Osteocyte (in vitro differentiated cells): ENCODE data around the gene CETP. TPM values are rescaled to one million over a fixed set of nuclear protein-coding genes. Genes with fewer than 3 reads are reported as not detected.
A peak's percentile ranks its signal among the peaks of the same experiment; 100 is the strongest.
"Not testable (repeated sequence)": the region's sequence is repeated elsewhere in the genome, so short reads cannot be mapped to it uniquely, and the experiment has no call there.

Experiments used
- DNase-seq: peaks from one replicate; pipeline ENCODE4 v3.0.0; 2021; ENCODE audit warnings: mixed read lengths; ENCODE audit not compliant: unreplicated experiment; ENCODE audit errors: extremely low spot score
- H3K27ac Mint-ChIP-seq: one replicate; pipeline ENCODE4 v1.8.0; 2021; ENCODE audit warnings: mild to moderate bottlenecking, mixed read lengths; ENCODE audit not compliant: unreplicated experiment
- H3K27me3 Mint-ChIP-seq: one replicate; pipeline ENCODE4 v1.8.0; 2021; ENCODE audit warnings: mixed read lengths; ENCODE audit not compliant: unreplicated experiment
- H3K36me3 Mint-ChIP-seq: one replicate; pipeline ENCODE4 v1.8.0; 2021; ENCODE audit warnings: mixed read lengths; ENCODE audit not compliant: unreplicated experiment
- H3K4me1 Mint-ChIP-seq: one replicate; pipeline ENCODE4 v1.8.0; 2021; ENCODE audit warnings: mixed read lengths; ENCODE audit not compliant: unreplicated experiment
- H3K4me3 Mint-ChIP-seq: one replicate; pipeline ENCODE4 v1.8.0; 2021; ENCODE audit warnings: mild to moderate bottlenecking, moderate library complexity, mixed read lengths; ENCODE audit not compliant: unreplicated experiment
- H3K9me3 Mint-ChIP-seq: one replicate; pipeline ENCODE4 v1.8.0; 2021; ENCODE audit warnings: mixed read lengths; ENCODE audit not compliant: unreplicated experiment
- CTCF ChIP-seq: fragments of 200-600 bp; sonication (generic); IDR thresholded peaks from 2 replicates; pipeline ENCODE4 v1.5.0; 2021; ENCODE audit warnings: antibody characterized with exemption, mild to moderate bottlenecking, moderate library complexity
- total RNA-seq: library from RNA; stranded (reverse); gene quantifications from 2 replicates; pipeline ENCODE4 v1.2.1, GENCODE V29; 2021

The CETP gene
- total RNA-seq, 1 donor from 2014 or later, result not detected

GRCh38 chr16:56990407-56991286 lies 28.9 kb downstream of the CETP start:
- Mint-ChIP-seq H3K36me3 (no peaks in the 10 kb centered on the region), H3K9me3 (no peaks in the 10 kb centered on the region), H3K27me3 (no peaks in the 10 kb centered on the region), H3K4me3 (peak overlapping the region; percentile 98), H3K4me1 (peaks cover 47% of the 10 kb centered on the region), H3K27ac (peak overlapping the region; percentile 47)
- no peak for DNase-seq
- no peak for TF ChIP-seq CTCF

DNA sequence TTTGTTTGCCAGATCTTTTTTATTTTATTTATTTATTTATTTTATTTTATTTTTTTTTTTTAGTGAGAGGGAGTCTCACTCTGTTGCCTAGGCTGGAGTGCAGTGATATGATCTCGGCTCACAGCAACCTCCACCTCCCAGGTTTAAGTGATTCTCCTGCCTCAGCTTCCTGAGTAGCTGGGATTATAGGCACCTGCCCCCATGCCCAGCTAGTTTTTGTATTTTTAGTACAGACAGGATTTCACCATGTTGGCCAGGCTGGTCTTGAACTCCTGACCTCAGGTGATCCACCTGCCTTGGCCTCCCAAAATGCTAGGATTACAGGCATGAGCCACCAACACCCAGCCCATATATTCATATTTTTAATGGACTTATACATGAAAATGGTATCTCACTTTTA lies 30.7 kb downstream of the CETP start:
- H3K36me3 Mint-ChIP-seq, DNase-seq, H3K9me3 Mint-ChIP-seq, H3K27ac Mint-ChIP-seq, H3K27me3 Mint-ChIP-seq, H3K4me3 Mint-ChIP-seq: not testable (repeated sequence)
- peaks cover 43% of the 10 kb centered on the region for H3K4me1 Mint-ChIP-seq

DNA sequence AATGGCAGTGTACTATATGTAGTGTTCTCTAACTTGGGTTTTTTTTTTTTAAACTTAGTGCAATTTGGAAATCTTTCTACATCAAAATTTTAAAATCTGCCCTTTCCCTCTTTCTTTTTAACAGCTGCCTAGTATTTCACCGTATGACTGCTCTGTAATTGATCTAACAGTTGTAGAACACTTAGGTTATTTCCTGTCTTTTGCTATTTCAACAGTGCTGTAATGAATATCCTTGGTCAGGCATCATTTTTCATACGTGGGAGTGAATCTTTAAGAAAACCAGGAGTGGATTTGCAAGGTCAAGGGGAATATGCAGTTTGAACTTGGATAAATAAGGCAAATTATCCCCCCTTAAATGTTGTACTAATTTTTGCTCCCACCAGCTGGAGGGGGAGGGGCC lies 31.5 kb downstream of the CETP start:
- no peaks in the 10 kb centered on the region for H3K27me3 Mint-ChIP-seq
- H3K4me3 Mint-ChIP-seq, result no peak overlapping the region

DNA sequence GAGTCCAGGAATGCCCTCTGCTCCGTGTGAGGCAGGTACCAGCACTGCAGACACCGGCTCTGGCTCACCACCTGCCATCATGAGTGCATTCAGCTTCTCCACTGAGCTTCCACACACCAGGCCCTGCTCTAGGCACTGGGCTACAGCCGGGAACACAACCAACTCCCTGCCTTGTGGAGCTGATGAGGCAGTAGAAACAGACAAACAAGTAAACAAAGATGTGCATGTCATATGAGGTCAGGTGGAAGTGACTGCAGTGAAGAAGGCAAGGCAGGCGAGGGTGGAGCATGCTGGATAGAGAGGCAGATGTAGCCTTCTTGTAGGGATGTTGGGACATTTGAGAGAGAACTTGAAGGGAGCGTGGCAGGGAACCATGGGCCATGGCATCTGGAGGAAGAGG lies 32.6 kb downstream of the CETP start:
- H3K27ac Mint-ChIP-seq, result no peak overlapping the region
- TF ChIP-seq CTCF, result no peak
- H3K27me3 Mint-ChIP-seq, result no peaks in the 10 kb centered on the region

More for the DNA sequence above, 31.5 kb downstream of the CETP start:
- Mint-ChIP-seq H3K4me1 (peaks cover 39% of the 10 kb centered on the region), H3K36me3 (no peaks in the 10 kb centered on the region), H3K27ac (no peak overlapping the region), H3K9me3 (no peaks in the 10 kb centered on the region)
- DNase-seq, result no peak
- TF ChIP-seq CTCF, result no peak

DNA sequence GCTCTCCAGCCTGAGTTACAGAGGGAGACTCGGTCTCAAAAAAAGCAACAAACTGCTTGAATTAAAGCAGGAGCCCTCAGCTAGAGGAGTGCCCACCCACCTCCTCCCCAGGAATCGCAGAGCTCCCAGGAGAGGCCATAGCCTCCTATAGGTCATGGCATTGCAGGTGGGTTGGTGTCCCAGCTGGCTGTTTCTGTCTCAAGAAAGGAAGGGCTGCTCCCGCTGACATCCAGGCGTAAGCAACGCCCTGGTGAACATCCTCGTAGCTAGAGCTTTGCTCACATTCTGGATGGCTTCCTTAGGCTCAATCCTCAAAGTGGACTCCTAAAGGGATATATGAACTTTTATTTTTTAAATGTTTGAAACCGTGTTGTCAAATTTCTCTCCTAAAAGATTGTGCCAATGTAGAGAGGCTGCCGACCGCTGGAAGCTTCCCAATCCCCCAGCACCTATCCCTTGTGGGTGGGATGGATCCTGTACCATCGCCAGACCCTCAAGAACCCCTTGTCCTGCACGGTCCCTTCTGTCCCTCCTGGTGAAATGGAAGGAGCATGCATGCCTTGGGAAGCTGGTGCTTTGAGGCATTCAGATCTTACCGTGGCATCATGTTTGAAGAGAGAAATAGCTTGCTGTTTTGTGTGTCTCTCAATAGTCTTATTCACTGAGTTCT lies 33.5 kb downstream of the CETP start:
- H3K27me3 Mint-ChIP-seq, result no peaks in the 10 kb centered on the region
- no peak overlapping the region for H3K27ac Mint-ChIP-seq
- H3K9me3 Mint-ChIP-seq, result no peaks in the 10 kb centered on the region
- H3K36me3 Mint-ChIP-seq, result no peaks in the 10 kb centered on the region
- no peak for TF ChIP-seq CTCF
- H3K4me1 Mint-ChIP-seq, result peaks cover 31% of the 10 kb centered on the region
- no peak for DNase-seq
- no peak overlapping the region for H3K4me3 Mint-ChIP-seq

More for the DNA sequence above, 32.6 kb downstream of the CETP start:
- Mint-ChIP-seq H3K9me3 (no peaks in the 10 kb centered on the region), H3K36me3 (no peaks in the 10 kb centered on the region), H3K4me1 (peaks cover 34% of the 10 kb centered on the region), H3K4me3 (no peak overlapping the region)
- no peak for DNase-seq
